Stimulated activated CD4-positive, alpha-beta T cell treated with anti-CD3 and anti-CD28 coated beads, Interleukin-4, amount 100 ng/mL, for 48 hours (primary cell): ENCODE data around the gene PPP1R14B.
"Not testable (repeated sequence)": the region's sequence is repeated elsewhere in the genome, so short reads cannot be mapped to it uniquely, and the experiment has no call there.

Experiments
- DNase-seq, 2 donors: peaks; one replicate each; pipeline ENCODE4 v3.0.0-alpha.2; 2020; ENCODE audit warnings: low read depth in 2 of 2

The PPP1R14B gene

DNA sequence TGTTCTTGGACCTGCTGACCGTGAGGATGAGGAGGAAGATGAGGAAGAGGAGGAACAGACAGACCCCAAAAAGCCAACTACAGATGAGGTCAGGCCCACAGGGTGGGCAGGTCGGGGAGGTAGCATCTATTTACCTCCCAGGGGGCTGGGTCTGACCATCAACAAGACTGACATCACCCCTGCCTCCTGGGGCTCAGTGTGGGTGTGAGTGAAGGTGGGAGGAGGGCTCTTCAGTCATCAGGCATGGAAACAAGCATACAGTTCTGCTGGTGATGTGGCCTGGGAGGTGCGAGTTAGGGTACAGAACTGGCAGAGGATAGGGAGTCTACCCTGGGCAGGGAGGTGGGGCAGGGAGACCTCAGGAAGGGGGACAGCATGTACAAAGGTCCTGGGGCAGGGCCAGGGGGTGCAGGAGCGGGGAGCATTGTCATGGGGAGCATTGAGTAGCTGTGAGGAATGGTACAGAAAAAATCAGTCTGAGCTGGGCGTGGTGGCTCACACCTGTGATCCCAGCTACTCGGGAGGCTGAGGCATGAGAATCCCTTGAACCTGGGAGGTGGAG is 13.5 kb upstream of the PPP1R14B start:
- no peak for DNase-seq

DNA sequence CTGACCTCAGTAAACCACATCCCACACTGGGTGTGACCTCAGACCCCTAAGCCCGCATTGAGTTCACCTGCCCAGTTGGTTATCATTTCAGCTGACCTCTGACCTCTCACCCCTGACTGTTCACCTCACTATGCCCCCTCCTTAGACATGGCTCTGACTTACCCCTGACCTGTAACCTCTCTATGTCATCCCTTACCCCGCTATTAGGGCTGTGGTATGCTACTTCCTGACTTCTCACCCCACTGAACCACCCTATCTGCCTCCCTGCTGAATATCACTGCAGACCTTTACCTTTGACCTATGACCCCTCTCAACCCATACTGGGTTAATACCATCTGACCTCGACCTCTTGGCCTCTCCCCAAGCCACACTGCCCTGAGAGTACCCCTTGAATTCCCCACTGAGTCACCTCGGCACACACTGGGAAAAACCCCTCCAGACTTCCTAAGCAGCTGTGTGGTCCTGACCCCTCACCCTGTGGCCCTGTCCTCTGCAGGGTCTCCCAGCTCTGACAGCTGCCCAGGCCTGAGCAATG is 12.9 kb upstream of the PPP1R14B start:
- no peak for DNase-seq

- DNase-seq, result no peak
Measured at GRCh38 chr11:64258946-64259532, 12.3 kb upstream of the PPP1R14B start.

GRCh38 chr11:64258356-64258755 is 11.6 kb upstream of the PPP1R14B start:
- DNase-seq, result no peak

DNA sequence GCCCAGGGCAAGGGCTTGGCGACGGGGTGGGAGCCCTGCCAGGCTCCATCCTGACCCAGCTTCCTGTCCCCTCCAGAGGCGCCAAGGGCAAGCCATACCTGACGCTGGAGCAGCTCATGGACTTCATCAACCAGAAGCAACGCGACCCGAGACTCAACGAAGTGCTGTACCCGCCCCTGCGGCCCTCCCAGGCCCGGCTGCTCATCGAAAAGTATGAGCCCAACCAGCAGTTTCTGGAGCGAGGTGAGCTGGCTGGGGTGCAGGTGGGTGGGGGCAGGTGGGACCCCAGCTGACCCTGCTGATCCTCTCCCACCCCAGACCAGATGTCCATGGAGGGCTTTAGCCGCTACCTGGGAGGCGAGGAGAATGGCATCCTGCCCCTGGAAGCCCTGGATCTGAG is 9.6 kb upstream of the PPP1R14B start:
- DNase-seq, result no peak

- no peak for DNase-seq
Measured at GRCh38 chr11:64255135-64256128, 8.7 kb upstream of the PPP1R14B start.

DNA sequence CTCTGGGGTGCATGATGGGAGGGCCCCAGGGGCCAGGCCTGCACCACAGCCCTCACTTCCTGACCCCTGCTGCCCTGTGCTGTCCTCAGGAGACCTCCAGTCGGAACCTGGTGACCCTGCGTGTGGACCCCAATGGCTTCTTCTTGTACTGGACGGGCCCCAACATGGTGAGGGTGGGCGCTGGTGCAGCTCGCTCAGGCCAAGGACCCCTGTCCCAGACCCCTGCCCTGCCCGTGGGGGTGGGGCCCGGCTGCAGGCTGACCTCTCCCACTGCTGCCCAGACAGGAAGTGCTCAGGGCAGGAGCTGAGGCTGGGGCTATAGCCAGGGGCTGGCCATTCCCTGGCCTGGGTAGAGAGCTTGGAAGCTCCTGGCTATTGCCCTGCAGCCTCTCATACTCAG is 7.6 kb upstream of the PPP1R14B start:
- DNase-seq, result no peak

GRCh38 chr11:64253481-64253880 is 6.7 kb upstream of the PPP1R14B start:
- no peak for DNase-seq

DNA sequence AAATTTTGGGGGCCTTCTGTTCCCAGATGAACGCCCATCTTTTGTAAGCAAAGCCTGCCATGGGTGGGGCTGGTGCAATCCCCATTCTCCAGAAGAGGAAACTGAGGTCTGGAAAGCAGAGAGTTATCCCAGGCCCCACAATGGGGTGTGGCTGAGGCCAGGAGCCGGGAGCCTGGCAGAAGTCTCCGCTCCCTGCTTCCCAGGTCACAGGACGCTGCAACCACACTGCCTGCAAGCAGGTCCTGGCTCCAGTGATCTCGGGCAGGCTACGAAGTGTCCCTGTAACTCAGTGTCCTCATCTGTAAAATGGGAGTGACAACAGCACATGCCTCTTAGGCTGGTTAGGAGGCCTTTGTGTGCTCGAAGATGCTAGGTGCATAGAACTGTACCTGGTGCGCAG is 6.3 kb upstream of the PPP1R14B start:
- DNase-seq, result no peak

DNA sequence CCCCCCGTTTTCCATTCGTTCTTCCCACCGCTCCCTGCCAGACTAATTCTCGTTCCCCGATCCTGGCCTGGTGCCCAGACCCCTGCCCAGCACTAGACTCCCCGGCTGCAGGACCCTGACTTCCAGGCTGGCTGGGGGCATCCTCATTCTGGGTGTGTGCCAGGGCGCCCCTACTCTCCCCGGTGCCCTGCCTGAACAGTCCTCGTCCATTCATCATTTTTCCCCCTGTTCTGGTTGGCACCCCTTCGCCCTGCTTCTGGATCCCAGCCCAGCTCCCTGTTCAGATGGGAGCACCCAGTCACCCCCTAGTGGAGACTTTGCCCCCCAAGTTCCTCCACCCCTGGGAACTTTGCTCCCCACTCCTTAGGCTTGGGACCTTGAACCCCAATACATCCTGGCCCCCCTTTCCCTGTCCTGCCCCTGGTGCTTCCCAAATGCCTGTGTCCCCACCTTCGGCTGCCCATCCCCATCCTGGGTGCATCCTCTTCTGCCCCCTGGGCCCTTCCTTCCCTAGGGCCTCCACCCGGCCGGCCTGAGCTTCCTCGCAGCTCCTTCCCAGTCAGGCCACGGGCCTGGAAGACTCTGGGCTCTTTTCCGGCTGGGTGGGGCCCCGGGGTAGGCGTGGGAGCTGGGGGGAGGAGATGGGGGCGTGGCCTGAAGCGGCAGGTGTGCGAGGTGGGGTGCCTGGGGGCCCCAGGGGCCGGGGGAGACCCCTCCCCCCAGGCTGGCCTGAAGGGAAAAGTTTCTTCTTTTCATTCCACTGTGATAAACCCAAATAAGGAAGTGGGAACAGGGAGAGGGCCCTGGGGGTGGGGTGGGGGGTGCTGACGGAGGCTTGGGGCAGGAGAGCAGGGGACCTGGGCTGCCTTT is 5.5 kb upstream of the PPP1R14B start:
- DNase-seq, result no peak

GRCh38 chr11:64251753-64252002 is 4.9 kb upstream of the PPP1R14B start:
- DNase-seq, result no peak

DNA sequence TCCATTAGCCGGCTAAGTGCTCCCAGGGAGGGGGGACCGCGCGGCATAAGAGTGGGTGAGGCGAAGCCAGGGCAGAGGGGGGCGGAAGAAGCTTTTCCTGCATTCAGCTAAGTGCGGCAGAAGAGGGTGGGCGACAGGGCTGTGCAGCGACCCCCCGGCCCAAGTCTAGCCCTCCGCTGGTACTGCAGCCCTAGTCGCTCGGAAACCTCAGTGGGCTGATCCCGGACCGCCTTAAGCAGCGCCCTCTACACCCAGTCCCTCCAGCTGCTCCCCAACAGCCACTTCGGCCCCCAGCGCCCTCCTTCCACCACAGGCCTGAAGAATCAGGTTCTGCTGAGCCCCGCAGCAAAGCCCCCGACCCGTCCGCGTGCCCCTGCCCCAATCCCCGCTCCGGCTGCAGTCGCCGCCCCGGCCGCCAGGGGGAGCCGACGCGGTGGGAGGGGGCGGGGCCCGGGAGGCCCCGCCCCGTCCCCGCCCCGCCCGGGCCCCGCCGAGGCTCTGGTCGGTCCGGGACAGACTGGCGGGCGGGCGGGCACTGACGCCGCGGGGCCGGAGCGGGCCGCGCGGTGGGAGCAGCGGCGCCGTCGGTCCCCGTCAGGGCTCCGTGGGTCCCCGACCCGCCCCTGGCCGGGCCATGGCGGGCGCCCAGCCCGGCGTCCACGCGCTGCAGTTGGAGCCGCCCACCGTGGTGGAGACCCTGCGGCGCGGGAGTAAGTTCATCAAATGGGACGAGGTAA is 4.4 kb upstream of the PPP1R14B start, which contains the start of gene PLCB3:
Gene PLCB3, plus strand, starts transcription at position 515 of the 737 bp plus-strand sequence. Its CDS starts 120 bp downstream, at position 635.
- peak in 1 of 2 donors; percentile 63 for DNase-seq

DNA sequence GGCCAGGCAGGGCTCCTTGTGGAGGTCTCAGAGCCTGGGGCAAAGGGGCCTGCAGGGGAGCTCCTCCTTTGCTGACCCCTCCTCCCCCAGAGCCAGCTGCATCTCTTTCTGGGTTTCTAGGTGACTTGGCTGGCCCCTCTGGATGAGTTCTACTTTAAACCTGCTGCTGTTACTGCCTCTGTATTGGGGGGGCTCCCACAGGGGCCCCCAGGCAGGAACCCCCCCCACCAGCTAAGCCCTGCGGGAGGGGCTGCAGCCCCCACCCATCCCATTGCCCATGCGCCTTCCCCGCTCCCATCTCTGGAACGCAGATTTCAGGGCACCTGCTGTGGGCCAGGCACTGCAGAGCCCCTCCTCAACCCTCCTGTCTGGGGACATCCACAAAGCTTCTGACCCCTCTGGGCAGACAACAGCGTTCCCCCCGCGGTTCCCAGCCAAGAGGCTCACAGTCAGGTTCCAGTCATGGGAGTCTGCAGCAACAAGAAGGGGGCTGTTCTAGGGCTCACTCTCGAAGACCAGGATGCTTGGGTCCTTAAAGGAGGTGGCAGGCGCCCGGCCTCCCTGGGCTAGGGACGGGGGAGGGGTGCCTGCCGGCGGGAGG is 3.8 kb upstream of the PPP1R14B start:
- no peak for DNase-seq

GRCh38 chr11:64249563-64250414 is 3.0 kb upstream of the PPP1R14B start:
- DNase-seq, result no peak

DNA sequence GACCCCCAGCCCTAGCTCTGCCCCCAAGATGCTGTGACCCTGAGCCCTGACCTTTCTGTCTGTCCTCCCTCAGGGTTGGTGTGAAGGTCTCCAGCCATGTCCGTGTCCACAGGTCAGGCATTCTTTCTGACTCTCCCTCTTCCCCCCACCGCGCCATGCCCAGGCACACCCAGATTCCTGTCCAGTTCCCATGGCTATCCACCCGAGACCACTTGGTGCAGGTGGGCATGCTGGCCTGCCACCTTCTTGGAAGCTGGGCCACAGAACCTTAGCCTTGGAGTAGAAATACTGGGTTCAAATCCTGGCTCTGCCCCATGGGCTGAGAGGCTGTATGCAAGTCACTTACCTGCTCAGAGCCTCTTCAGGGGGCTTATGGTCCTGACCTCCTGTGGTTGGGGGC is 2.3 kb upstream of the PPP1R14B start:
- DNase-seq, result no peak

DNA sequence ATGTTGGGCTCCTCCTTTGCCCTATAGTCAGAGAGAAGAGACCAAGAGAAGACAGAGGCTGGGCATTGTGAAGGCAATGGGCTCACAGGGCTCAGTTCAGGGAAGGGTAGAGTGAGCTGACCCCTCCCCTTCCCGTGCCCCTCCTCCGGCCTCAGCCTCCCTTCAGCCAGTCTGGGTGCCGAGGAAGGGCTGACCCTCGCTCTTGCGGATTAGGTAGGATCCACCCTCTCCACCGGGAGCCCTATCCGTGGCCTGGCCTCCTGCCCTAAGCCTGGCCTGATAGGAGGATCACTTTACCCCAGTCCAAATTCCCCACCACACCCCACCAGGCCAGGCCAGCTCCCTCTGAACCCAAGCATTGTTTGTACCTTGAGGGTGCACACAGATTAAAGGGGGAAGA is 1.8 kb upstream of the PPP1R14B start:
- DNase-seq, result no peak

DNA sequence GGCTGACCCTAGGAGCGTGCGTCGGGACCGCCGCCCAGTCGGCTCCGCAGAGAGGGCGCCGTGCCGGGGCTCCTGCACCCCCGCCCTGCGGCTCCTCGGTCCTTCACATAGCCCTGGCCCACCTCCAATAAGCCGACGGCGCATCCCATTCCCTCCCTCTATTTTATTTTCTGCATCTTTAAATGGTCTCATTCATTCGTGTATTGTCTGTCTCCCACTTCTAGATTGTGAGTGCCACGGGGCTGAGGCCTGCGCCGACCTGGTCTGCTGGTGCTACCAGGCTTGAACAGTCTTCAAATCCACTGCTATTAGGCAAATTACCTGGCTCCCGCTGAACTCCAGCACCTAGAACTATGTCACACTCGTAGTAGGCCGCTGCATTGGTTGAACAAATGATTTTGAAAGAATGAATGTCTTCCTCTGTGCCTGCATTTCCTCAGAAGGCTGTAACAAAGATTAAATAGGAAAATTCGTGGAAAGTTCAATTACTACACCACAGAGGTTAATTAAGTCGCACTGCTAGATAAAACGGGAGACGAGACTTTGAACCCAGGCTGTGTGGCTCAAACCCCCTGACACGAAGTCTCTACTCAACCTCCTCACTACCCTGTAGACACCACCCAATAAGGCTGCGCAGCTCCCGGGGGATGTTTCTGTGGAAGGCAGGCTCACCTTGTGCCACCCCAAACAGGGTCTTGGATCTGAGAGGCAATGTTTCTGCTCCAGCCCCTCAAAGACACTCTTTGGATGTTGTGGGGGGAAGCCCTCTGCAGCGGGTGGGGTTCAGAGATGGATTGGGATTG is 1.2 kb upstream of the PPP1R14B start:
- no peak for DNase-seq

DNA sequence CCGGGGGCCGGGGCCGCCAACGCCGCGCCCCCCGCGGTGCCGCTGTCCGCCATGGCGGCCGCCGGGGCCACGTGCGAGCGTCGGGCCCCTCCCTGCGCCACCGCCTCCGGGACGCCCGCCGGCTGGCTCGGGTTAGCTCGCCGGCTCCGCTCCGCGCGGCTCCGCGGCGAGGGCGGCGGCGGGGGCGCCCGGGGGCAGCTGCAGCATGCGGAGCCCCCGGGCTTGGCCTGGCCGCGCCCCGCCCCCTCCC is 197 bp downstream of the PPP1R14B start:
- not testable (repeated sequence) for DNase-seq
